Parathyroid adenoma (tissue), 2 donors: ENCODE data around the gene IGF1.

ENCODE experiments used
- H2AFZ ChIP-seq: fragments of 300-600 bp; sonication (generic); one replicate; pipeline ENCODE4 v1.7.0; 2017; ENCODE audit warnings: antibody characterized with exemption, mild to moderate bottlenecking
- H3K27ac ChIP-seq: fragments of 300-600 bp; sonication (generic); one replicate; pipeline ENCODE4 v1.7.0; 2017
- H3K27me3 ChIP-seq: fragments of 300-600 bp; sonication (generic); one replicate; pipeline ENCODE4 v1.7.0; 2017; ENCODE audit warnings: low read length; ENCODE audit not compliant: control insufficient read depth, insufficient read depth
- H3K36me3 ChIP-seq: fragments of 300-600 bp; sonication (generic); one replicate; pipeline ENCODE4 v1.7.0; 2017; ENCODE audit warnings: low read length; ENCODE audit not compliant: control insufficient read depth, insufficient read depth
- H3K4me1 ChIP-seq: fragments of 300-600 bp; sonication (generic); one replicate; pipeline ENCODE4 v1.7.0; 2017; ENCODE audit warnings: control low read depth
- H3K4me2 ChIP-seq: fragments of 300-600 bp; sonication (generic); one replicate; pipeline ENCODE4 v1.7.0; 2017; ENCODE audit warnings: low read length
- H3K4me3 ChIP-seq: fragments of 300-600 bp; sonication (generic); one replicate; pipeline ENCODE4 v1.7.0; 2017; ENCODE audit warnings: low read depth, low read length
- H3K79me2 ChIP-seq: fragments of 300-600 bp; sonication (generic); one replicate; pipeline ENCODE4 v1.7.0; 2017; ENCODE audit warnings: control low read depth
- H3K9ac ChIP-seq: fragments of 300-600 bp; sonication (generic); one replicate; pipeline ENCODE4 v1.7.0; 2017; ENCODE audit warnings: mild to moderate bottlenecking
- H3K9me3 ChIP-seq: fragments of 300-600 bp; sonication (generic); one replicate; pipeline ENCODE4 v1.7.0; 2017; ENCODE audit warnings: low read length; ENCODE audit not compliant: control insufficient read depth
- TF ChIP-seq, protein P1 (sequence below): fragments of 300-600 bp; sonication (generic); IDR thresholded peaks from one replicate; pipeline ENCODE4 v1.7.0; 2017; ENCODE audit warnings: antibody characterized with exemption, mild to moderate bottlenecking
- donor health status: primary hyperparathyroidism.

IGF1 gene

DNA sequence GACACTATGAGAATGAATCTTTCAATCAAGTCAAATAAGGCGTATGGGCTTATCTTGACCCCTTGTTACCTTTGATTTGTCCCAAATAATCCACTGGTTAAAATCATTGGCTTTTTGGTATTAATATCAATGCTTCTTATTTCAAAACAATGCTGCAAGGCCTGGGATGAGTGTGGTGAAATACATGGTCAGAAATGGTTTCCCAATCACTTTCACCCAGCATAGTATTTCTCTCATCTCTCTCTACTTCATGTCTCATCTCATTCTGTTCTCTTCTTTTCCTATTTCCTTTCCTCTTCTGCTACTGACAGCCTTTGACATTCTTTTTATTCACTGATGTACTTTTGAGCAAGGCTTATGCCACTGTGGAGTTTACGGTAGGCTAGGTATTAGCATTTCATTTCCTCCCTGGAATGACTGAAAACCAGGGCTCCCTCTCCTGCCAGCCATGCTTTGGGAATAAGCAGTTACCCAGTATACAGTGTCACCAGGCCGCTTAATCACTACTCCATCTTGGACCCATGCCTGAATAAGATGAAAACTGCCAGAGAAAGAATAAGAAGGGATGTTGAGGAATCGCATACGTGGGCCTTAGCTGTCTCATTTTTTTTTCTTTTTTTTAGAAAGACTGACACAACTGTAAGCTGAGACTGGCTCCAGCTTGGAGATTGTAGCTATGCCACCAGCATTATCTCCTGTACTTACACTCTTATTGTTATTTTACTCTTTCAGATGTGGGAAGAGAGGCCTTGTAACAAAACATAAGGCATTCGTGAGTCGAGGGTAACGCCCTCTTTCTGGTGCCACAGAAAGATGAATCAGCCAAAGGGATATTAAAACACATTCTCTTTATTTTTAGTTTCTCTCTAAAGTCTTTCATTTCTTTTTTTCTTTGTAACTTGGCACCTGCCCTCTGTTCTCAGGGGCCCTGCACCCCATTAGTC is 53.5 kb downstream of the IGF1 start:
- Histone ChIP-seq H3K9me3 (no peaks in the 10 kb centered on the region), H3K27me3 (no peaks in the 10 kb centered on the region), H3K27ac (no peak overlapping the region), H3K4me2 (no peak overlapping the region), H3K4me3 (no peak overlapping the region), H3K79me2 (no peaks in the 10 kb centered on the region), H3K36me3 (no peaks in the 10 kb centered on the region), H3K4me1 (no peaks in the 10 kb centered on the region), H2AFZ (no peak overlapping the region), H3K9ac (no peak overlapping the region)
- TF ChIP-seq, protein P1, sequence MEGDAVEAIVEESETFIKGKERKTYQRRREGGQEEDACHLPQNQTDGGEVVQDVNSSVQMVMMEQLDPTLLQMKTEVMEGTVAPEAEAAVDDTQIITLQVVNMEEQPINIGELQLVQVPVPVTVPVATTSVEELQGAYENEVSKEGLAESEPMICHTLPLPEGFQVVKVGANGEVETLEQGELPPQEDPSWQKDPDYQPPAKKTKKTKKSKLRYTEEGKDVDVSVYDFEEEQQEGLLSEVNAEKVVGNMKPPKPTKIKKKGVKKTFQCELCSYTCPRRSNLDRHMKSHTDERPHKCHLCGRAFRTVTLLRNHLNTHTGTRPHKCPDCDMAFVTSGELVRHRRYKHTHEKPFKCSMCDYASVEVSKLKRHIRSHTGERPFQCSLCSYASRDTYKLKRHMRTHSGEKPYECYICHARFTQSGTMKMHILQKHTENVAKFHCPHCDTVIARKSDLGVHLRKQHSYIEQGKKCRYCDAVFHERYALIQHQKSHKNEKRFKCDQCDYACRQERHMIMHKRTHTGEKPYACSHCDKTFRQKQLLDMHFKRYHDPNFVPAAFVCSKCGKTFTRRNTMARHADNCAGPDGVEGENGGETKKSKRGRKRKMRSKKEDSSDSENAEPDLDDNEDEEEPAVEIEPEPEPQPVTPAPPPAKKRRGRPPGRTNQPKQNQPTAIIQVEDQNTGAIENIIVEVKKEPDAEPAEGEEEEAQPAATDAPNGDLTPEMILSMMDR, result no peak

DNA sequence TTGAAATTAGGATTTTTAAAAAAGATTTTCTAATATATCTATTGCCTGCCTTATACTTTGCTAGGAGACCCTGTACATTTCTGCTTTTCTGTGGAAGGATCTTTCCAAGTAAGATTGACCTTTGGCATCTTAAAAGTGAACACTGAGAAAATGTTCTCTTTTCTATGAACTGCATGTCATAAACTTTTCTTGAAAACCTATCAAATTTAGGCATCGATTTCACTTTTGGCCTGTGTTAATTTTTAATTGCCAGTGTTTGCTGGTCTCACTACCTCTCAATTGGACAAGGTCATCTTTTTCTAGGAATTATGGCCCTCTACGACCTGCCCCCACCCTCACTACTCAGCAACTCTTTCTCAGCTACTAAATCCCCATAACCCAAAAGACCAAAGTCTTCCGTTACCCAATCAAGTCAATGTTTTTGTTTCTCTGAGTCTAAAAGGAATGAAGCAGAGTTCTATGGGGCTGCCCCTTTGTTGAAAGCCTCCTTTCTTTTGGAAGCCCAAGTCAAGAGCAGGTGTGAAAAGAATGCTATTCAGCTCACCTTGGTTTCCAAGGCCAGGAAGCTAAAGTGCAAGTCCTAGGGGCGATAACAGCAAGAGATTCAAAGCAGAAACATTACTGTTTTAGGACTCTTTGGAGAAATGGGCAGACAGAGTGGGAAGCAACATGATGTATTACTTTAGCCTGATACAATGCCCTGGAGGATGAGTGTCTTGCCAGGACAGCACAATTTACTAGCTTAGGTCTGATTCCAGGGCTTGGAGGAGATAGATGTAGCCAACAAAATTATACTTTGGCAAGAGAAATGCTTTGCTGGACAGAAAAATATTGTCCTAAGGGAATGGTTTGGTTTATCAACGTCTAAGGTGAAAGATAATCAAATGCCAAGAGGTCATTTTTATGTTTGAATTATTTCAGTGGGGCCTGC is 55.0 kb downstream of the IGF1 start:
- Histone ChIP-seq H3K79me2 (no peaks in the 10 kb centered on the region), H3K27ac (no peak overlapping the region), H3K4me1 (no peaks in the 10 kb centered on the region), H3K9me3 (no peaks in the 10 kb centered on the region), H3K4me2 (no peak overlapping the region), H3K27me3 (no peaks in the 10 kb centered on the region), H3K4me3 (no peak overlapping the region), H2AFZ (no peak overlapping the region), H3K36me3 (no peaks in the 10 kb centered on the region), H3K9ac (no peak overlapping the region)
- TF ChIP-seq, protein P1, result no peak

DNA sequence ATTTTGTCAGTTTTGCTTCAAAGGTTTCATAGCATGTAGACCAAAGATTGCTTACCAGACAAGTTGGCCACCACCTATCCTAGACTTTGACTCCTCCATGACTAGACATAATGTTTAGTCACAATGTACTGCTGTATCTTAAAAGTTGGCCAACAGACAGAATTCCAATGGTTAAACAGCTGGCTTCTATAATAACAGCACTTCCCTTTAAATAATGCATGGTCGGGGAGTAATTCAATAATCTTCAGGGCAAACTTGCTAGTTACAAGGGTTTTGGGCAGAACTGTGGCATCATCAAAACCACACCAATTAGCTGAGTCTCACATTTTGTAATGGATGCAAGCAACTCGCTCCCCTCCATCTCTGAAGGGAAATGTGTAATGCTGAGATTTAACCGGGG is 56.9 kb downstream of the IGF1 start:
- H3K27me3 ChIP-seq, result no peaks in the 10 kb centered on the region
- H3K79me2 ChIP-seq, result no peaks in the 10 kb centered on the region
- H3K4me1 ChIP-seq, result no peaks in the 10 kb centered on the region
- H3K9ac ChIP-seq, result no peak overlapping the region
- H3K27ac ChIP-seq, result no peak overlapping the region
- H3K4me2 ChIP-seq, result no peak overlapping the region
- H2AFZ ChIP-seq, result no peak overlapping the region
- H3K4me3 ChIP-seq, result no peak overlapping the region
- no peaks in the 10 kb centered on the region for H3K9me3 ChIP-seq
- TF ChIP-seq, protein P1, result no peak
- no peaks in the 10 kb centered on the region for H3K36me3 ChIP-seq

DNA sequence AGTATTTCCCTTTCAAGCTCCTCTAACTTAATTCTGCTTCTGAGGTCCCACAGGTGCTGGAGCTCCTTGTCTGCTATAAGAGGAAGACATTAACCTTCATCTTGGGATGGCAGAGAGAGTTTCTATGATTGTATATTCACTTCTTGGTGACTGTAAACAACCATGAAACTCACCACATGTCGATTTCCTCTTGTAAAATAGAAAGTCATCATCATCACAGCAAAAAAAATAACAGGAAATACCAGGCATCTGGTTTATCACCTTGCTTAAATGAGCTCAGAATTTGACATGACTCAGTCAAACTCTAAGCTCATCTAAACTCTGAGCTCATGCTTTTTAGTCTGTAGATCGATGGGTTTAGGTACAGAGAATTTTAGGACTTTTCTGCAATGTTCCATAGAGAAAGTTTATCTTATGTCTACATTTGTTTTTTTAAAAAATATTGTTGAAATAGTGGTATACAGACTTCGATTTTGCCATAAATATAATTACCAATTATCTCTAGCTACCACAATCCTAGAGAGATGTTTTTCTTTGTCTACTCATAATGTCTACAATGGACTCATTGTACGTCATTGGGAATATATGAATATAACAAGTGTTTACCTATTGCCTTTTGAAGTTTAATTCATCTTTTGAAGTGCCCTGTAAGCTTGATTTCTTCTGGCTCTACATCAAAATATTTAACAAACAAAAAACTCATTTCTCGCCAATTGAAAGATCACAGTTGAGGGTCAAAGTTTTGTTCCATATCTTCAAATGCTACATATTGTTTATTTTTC is 58.4 kb downstream of the IGF1 start:
- Histone ChIP-seq H3K4me1 (no peaks in the 10 kb centered on the region), H3K27ac (no peak overlapping the region), H3K4me2 (no peak overlapping the region), H3K27me3 (no peaks in the 10 kb centered on the region), H2AFZ (no peak overlapping the region), H3K9me3 (no peaks in the 10 kb centered on the region), H3K79me2 (no peaks in the 10 kb centered on the region), H3K36me3 (no peaks in the 10 kb centered on the region), H3K4me3 (no peak overlapping the region), H3K9ac (no peak overlapping the region)
- TF ChIP-seq, protein P1, result no peak
